ENCODE results near the gene PLA2R1. TPM values are rescaled to one million over a fixed set of nuclear protein-coding genes. Genes with fewer than 3 reads are reported as not detected.

Gene PLA2R1
- total and polyA plus RNA-seq, 10 of the 15 experiments (the other 5 are each of a cell fraction or from before 2014, with no cell fraction given), result 0.01 to 0.05 (median 0.02) TPM; not detected in 6

DNA sequence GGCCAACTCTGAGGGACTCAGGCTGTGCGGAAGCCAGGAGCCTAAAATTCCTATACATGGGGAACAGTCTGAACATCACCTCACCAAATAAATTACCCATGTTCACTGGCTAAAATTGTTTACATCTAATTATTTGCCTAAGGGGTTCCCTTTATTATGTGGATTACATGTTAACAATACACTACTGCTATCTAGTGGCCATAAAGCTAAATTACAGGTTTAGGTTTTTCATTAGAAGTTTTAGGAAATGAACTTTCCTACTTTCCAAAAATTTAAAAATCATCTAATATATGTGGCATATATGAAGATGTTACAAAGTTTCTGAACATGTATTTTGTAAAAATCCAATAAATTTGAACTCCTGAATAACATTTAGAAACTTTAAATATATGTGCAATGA, 40.3 kb downstream of the PLA2R1 start:
- BruUV-seq (replicated peaks), result no TSS peak

More for the DNA sequence above, 40.3 kb downstream of the PLA2R1 start:
- RAD21 ChIA-PET (ENCODE audit: unreplicated experiment), result no interaction called here
- no peaks in the 10 kb centered on the region for H3K79me2 ChIP-seq (ENCODE audit: control insufficient read depth, insufficient read depth, low read length)
- H3K27me3 ChIP-seq (replicated peaks in 1 of 2; ENCODE audit: control insufficient read depth in 2 of 2, insufficient read depth in 2 of 2, low read length in 1 of 2), result no peaks in the 10 kb centered on the region
- in situ Hi-C loops (cut with MboI), result no loop called here
- SMC1A ChIA-PET (ENCODE audit: uncharacterized antibody, unreplicated experiment), result interaction anchor here (0.6 to 1.5 kb wide), 3 partner anchors 19 to 130 kb away, joined by 3 to 5 read pairs (median 3); no protein-coding TSS in a partner anchor
- H3K27ac ChIP-seq (ENCODE audit: control insufficient read depth, insufficient read depth), result no peak overlapping the region
- no peak overlapping the region for H3K4me3 ChIP-seq
- H3K4me1 ChIP-seq (ENCODE audit: control insufficient read depth, insufficient read depth, low read length), result no peaks in the 10 kb centered on the region
- H4K20me1 ChIP-seq (ENCODE audit: control insufficient read depth, insufficient read depth), result no peaks in the 10 kb centered on the region
- H3K4me2 ChIP-seq (ENCODE audit: control insufficient read depth, insufficient read depth), result no peak overlapping the region
- ATAC-seq, result no peak
- TF ChIP-seq TCF3 (IDR thresholded peaks at IDR 0.05; ENCODE audit: borderline replicate concordance, insufficient read depth, low read depth, low read length), result no peak
- 0 out of 2 replicates have a peak, but pooled peaks have one; percentile 24 for TF ChIP-seq RAD21 (IDR thresholded peaks at IDR 0.05; ENCODE audit: insufficient read depth, low read depth, low read length)
- TF ChIP-seq PML (IDR thresholded peaks at IDR 0.05; ENCODE audit: low read length), result no peak
- no peak for TF ChIP-seq ZNF274 (IDR thresholded peaks at IDR 0.05; ENCODE audit: insufficient read depth, insufficient read length)
- TF ChIP-seq, protein P1, sequence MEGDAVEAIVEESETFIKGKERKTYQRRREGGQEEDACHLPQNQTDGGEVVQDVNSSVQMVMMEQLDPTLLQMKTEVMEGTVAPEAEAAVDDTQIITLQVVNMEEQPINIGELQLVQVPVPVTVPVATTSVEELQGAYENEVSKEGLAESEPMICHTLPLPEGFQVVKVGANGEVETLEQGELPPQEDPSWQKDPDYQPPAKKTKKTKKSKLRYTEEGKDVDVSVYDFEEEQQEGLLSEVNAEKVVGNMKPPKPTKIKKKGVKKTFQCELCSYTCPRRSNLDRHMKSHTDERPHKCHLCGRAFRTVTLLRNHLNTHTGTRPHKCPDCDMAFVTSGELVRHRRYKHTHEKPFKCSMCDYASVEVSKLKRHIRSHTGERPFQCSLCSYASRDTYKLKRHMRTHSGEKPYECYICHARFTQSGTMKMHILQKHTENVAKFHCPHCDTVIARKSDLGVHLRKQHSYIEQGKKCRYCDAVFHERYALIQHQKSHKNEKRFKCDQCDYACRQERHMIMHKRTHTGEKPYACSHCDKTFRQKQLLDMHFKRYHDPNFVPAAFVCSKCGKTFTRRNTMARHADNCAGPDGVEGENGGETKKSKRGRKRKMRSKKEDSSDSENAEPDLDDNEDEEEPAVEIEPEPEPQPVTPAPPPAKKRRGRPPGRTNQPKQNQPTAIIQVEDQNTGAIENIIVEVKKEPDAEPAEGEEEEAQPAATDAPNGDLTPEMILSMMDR (IDR thresholded peaks at IDR 0.05 in 2 of 3, conservative IDR thresholded peaks at IDR 0.05 in 1 of 3; ENCODE audit: control insufficient read depth in 2 of 3, extremely low read depth in 1 of 3, insufficient read depth in 1 of 3, low read depth in 3 of 3, low read length in 3 of 3), result peak in 2 of 3 experiments; percentile 39 to 40; a peak in 3 of 6 replicates
- no peak for TF ChIP-seq ZZZ3 (IDR thresholded peaks at IDR 0.05; ENCODE audit: control insufficient read depth, insufficient read length, low read depth)
- no peak for TF ChIP-seq GATAD2B (conservative IDR thresholded peaks at IDR 0.05; ENCODE audit: low read depth)
- TF ChIP-seq SMAD5 (IDR thresholded peaks at IDR 0.05; ENCODE audit: low read depth), result no peak
- TF ChIP-seq DPF2 (IDR thresholded peaks at IDR 0.05), result no peak
- TF ChIP-seq, protein P2, sequence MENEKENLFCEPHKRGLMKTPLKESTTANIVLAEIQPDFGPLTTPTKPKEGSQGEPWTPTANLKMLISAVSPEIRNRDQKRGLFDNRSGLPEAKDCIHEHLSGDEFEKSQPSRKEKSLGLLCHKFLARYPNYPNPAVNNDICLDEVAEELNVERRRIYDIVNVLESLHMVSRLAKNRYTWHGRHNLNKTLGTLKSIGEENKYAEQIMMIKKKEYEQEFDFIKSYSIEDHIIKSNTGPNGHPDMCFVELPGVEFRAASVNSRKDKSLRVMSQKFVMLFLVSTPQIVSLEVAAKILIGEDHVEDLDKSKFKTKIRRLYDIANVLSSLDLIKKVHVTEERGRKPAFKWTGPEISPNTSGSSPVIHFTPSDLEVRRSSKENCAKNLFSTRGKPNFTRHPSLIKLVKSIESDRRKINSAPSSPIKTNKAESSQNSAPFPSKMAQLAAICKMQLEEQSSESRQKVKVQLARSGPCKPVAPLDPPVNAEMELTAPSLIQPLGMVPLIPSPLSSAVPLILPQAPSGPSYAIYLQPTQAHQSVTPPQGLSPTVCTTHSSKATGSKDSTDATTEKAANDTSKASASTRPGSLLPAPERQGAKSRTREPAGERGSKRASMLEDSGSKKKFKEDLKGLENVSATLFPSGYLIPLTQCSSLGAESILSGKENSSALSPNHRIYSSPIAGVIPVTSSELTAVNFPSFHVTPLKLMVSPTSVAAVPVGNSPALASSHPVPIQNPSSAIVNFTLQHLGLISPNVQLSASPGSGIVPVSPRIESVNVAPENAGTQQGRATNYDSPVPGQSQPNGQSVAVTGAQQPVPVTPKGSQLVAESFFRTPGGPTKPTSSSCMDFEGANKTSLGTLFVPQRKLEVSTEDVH (IDR thresholded peaks at IDR 0.05; ENCODE audit: low read depth, partially characterized antibody), result no peak
- TF ChIP-seq SRF (IDR thresholded peaks at IDR 0.05; ENCODE audit: low read depth in 2 of 2, low read length in 2 of 2), result no peak
- no peak for TF ChIP-seq IKZF2 (IDR thresholded peaks at IDR 0.05)
- CTCF ChIA-PET, result interaction anchor here (0.7 to 2.3 kb wide), 10 partner anchors 8 to 889 kb away, joined by 3 to 7 read pairs (median 4); no protein-coding TSS in a partner anchor
- no peaks in the 10 kb centered on the region; the same call in 1 of the 3 replicates for H3K9me3 ChIP-seq (replicated peaks; ENCODE audit: control insufficient read depth, insufficient read depth, low read length)
- no peak for DNase-seq (ENCODE audit: low read depth, low spot score)
- H2AFZ ChIP-seq (ENCODE audit: control insufficient read depth, low read depth, low read length), result no peak overlapping the region
- H3K36me3 ChIP-seq (ENCODE audit: control insufficient read depth in 2 of 2, insufficient read depth in 2 of 2, low read length in 1 of 2), result no peaks in the 10 kb centered on the region
- FAIRE-seq, result no peak
- POLR2A ChIA-PET, result no interaction called here
- intact Hi-C loops (cut with micrococcal nuclease; ENCODE audit: unreplicated experiment), result no loop called here
- no peak overlapping the region for H3K9ac ChIP-seq (ENCODE audit: control insufficient read depth, insufficient read depth, low read length)
- 100% methylated on average over 1 of the region's 1 CpG for WGBS (ENCODE audit: insufficient coverage, insufficient replicate concordance, low lambda C conversion rate, missing lambda C conversion rate)
